Gastrocnemius medialis (tissue), 4 donors: ENCODE results near the gene RTP2. TPM values are rescaled to one million over a fixed set of nuclear protein-coding genes. Genes with fewer than 3 reads are reported as not detected.

ENCODE experiments used
- ATAC-seq, 2 donors: fragments of 150-250 bp; one replicate each; pipeline ENCODE4 v1.9.1; 2016
- DNase-seq, 2 donors: peaks; one replicate each; pipeline ENCODE4 v3.0.0-alpha.2; 2019
- H3K27ac ChIP-seq, 4 donors: fragments of 200-600 bp; sonication (generic); 1 replicate in 1 of 4; 2 replicates in 3 of 4; pipeline ENCODE4 v1.5.1; 2016 to 2018; ENCODE audit warnings: mild to moderate bottlenecking in 2 of 4, moderate library complexity in 1 of 4
- H3K27me3 ChIP-seq, 3 donors: fragments of 200-600 bp; sonication (generic) in 2 of 3; 1 replicate in 1 of 3; 2 replicates in 2 of 3; pipeline versions ENCODE4 v1.5.1 to v1.6.0; 2016 to 2019; ENCODE audit warnings: mild to moderate bottlenecking in 1 of 3, moderate library complexity in 1 of 3
- H3K36me3 ChIP-seq, 2 donors: fragments of 200-600 bp; sonication (generic) in 1 of 2; one replicate each; pipeline ENCODE4 v1.5.1; 2017 to 2018
- H3K4me1 ChIP-seq, 2 donors: fragments of 200-600 bp; sonication (generic) in 1 of 2; one replicate each; pipeline ENCODE4 v1.5.1; 2016 to 2017; ENCODE audit warnings: mild to moderate bottlenecking in 2 of 2
- H3K4me3 ChIP-seq, 4 donors: fragments of 200-600 bp; sonication (generic) in 3 of 4; 1 replicate in 1 of 4; 2 replicates in 3 of 4; pipeline ENCODE4 v1.5.1; 2016 to 2019; ENCODE audit warnings: mild to moderate bottlenecking in 2 of 4
- H3K9me3 ChIP-seq, 3 donors: fragments of 200-600 bp; sonication (generic) in 2 of 3; 1 replicate in 1 of 3; 2 replicates in 2 of 3; pipeline ENCODE4 v1.5.1; 2016 to 2019
- CTCF ChIP-seq, 5 experiments: fragments of 450-650 bp in 3 of 5; fragments of 200-600 bp in 2 of 5; sonication (generic) in 2 of 5; IDR thresholded peaks in 4 of 5; conservative IDR thresholded peaks in 1 of 5; 1 replicate in 4 of 5; 2 replicates in 1 of 5; pipeline ENCODE4 v1.5.1; 2016 to 2019; ENCODE audit warnings: antibody characterized with exemption in 5 of 5, mild to moderate bottlenecking in 3 of 5, moderate library complexity in 3 of 5
- POLR2A ChIP-seq, 2 donors: fragments of 450-650 bp; IDR thresholded peaks; one replicate each; pipeline ENCODE4 v1.6.1; 2017; ENCODE audit warnings: antibody characterized with exemption in 2 of 2, mild to moderate bottlenecking in 2 of 2, moderate library complexity in 2 of 2
- in situ Hi-C, 4 donors: fragments of 200-750 bp; cut with MboI; loops; one replicate each; pipeline versions ENCODE4 v1.15.0 to v1.8.0; 2017; ENCODE audit warnings: low sequenced_read_pairs in 4 of 4
- intact Hi-C: fragments of 100-400 bp; cut with DNase I; formaldehyde crosslinking; loops from one replicate; pipeline ENCODE4 v1.15.1; 2023; ENCODE audit warnings: low total_unique reads
- total RNA-seq, 4 donors: library from RNA; depleted of rRNA; stranded (reverse); fragments of >200 nt; gene quantifications; one replicate each; pipeline versions ENCODE4 v1.1.0 to v1.2.3, GENCODE V29; 2016

The RTP2 gene
- total RNA-seq, 4 donors from 2014 or later: 1.9 to 3.1 (median 2.3) TPM; not detected in 1

DNA sequence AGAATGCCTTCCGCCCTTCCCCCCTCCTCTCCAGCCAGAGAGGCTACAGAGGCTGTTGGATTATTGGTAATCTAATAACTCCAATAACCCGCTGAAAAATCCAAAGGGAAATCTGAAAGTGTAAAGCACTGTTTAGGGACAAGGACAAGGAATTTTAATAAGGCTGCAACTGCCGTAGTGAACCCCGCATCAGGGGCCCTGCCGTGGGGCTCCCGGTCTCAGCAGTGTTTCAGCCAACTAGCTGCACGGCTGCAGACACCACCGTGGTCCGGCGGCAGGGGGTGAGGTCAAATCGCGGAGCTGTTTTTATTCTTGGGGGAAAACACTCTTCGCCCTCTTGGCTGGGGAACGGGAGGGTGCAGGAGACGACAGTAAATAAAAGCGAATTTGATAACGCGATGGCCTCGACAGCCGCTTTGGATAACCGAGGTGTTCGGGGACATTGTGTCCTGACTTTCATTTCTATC is 36.8 kb upstream of the RTP2 start:
- Histone ChIP-seq H3K36me3 (peaks cover 0 to 16% of the 10 kb centered on the region in 2 donors), H3K4me1 (peaks cover 33% of the 10 kb centered on the region in 2 donors), H3K4me3 (peak overlapping the region; percentile 70 to 94 (median 88)), H3K27ac (peak overlapping the region; percentile 95 to 100 (median 98)), H3K9me3 (no peaks in the 10 kb centered on the region), H3K27me3 (no peaks in the 10 kb centered on the region)
- ATAC-seq: peak in 1 of 2 donors; percentile 24
- no peak for TF ChIP-seq POLR2A (IDR thresholded peaks at IDR 0.05)
- TF ChIP-seq CTCF (IDR thresholded peaks at IDR 0.05 in 4 of 5, conservative IDR thresholded peaks at IDR 0.05 in 1 of 5): no peak
- DNase-seq: no peak
- in situ Hi-C loops: loop anchor here (10.0 to 25.0 kb wide), 9 partner anchors 473 to 1216 kb away; no protein-coding TSS in a partner anchor
- intact Hi-C loops: loop anchor here (1.0 to 5.0 kb wide), 5 partner anchors 210 to 1403 kb away; no protein-coding TSS in a partner anchor

- Histone ChIP-seq H3K4me1 (peaks cover 40% of the 10 kb centered on the region in 2 donors), H3K27me3 (no peaks in the 10 kb centered on the region), H3K36me3 (peaks cover 0 to 22% of the 10 kb centered on the region in 2 donors), H3K27ac (peak overlapping the region; percentile 95 to 100 (median 98)), H3K4me3 (peak overlapping the region; percentile 70 to 94 (median 88)), H3K9me3 (no peaks in the 10 kb centered on the region)
- intact Hi-C loops: loop anchor here (1.0 to 5.0 kb wide), 5 partner anchors 210 to 1404 kb away; no protein-coding TSS in a partner anchor
- TF ChIP-seq CTCF (IDR thresholded peaks at IDR 0.05 in 4 of 5, conservative IDR thresholded peaks at IDR 0.05 in 1 of 5): peak; percentile 66 to 82 (median 72)
- TF ChIP-seq POLR2A (IDR thresholded peaks at IDR 0.05): peak; percentile 54 to 64
- DNase-seq (peak; percentile 92 to 93), ATAC-seq (peak; percentile 34 to 37)
- in situ Hi-C loops: loop anchor here (10.0 to 25.0 kb wide), 9 partner anchors 474 to 1216 kb away; no protein-coding TSS in a partner anchor
Measured at GRCh38 chr3:187738331-187739093, 36.2 kb upstream of the RTP2 start.

GRCh38 chr3:187738071-187738330 is 35.6 kb upstream of the RTP2 start:
- intact Hi-C loops: loop anchor here (2.0 to 5.0 kb wide), 4 partner anchors 211 to 1404 kb away; no protein-coding TSS in a partner anchor
- peaks cover 45% of the 10 kb centered on the region in 2 donors for H3K4me1 ChIP-seq

More at GRCh38 chr3:187738071-187738330, 35.6 kb upstream of the RTP2 start:
- no peak for ATAC-seq
- H3K9me3 ChIP-seq: no peaks in the 10 kb centered on the region
- in situ Hi-C loops: loop anchor here (10.0 to 25.0 kb wide), 9 partner anchors 474 to 1217 kb away; no protein-coding TSS in a partner anchor
- no peaks in the 10 kb centered on the region for H3K27me3 ChIP-seq
- H3K36me3 ChIP-seq: peaks cover 0 to 27% of the 10 kb centered on the region in 2 donors
- TF ChIP-seq CTCF (IDR thresholded peaks at IDR 0.05 in 4 of 5, conservative IDR thresholded peaks at IDR 0.05 in 1 of 5) (no peak), POLR2A (IDR thresholded peaks at IDR 0.05) (no peak)
- peak overlapping the region; percentile 70 to 94 (median 88) for H3K4me3 ChIP-seq
- DNase-seq: no peak
- peak overlapping the region; percentile 95 to 100 (median 98) for H3K27ac ChIP-seq
